ENCODE measurements around the gene ARPC1A.
"Not testable (repeated sequence)": the region's sequence is repeated elsewhere in the genome, so short reads cannot be mapped to it uniquely, and the experiment has no call there.

Gene ARPC1A

DNA sequence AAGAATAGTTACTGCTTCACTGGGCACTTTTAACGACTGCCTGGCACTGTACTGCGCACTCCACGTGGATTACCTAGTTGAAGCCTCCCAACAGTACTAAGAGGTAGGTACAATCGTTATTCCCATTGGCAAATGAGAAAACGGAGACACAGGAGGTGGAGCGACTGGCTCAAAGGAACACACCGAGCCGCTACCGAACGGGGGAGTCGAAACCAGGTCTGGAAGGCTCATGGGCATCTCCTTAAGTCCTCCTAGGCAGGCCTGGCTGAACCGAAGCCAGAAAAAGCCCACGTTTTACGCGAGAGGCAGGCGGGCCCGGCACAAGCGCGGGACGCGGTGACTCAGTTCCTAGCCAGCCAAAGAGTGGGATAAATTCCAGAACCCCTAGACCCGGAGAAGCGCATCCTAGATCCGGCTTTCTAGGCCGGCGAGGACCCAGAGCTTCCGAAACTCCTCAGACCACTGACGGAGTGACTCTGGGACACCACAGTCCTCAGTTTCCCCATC is 82.2 kb downstream of the ARPC1A start:
- Histone ChIP-seq H3K9me3 (ENCODE audit: control insufficient read depth, low read length) (no peaks in the 10 kb centered on the region), H3K4me1 (ENCODE audit: control insufficient read depth, insufficient read depth, low read length, poor library complexity, severe bottlenecking) (peaks cover 25% of the 10 kb centered on the region), H3K36me3 (ENCODE audit: control insufficient read depth, insufficient read depth, low read length) (peaks cover 44% of the 10 kb centered on the region), H3K27ac (ENCODE audit: insufficient read depth, low read length, poor library complexity, severe bottlenecking) (peak overlapping the region; percentile 94), H3K27me3 (replicated peaks; ENCODE audit: control insufficient read depth, insufficient read depth, low read length, poor library complexity, severe bottlenecking) (no peaks in the 10 kb centered on the region), H3K4me3 (ENCODE audit: insufficient read depth, low read depth, low read length, poor library complexity, severe bottlenecking) (peak overlapping the region; percentile 83)
- peak; percentile 18 to 24 (median 24) for DNase-seq

DNA sequence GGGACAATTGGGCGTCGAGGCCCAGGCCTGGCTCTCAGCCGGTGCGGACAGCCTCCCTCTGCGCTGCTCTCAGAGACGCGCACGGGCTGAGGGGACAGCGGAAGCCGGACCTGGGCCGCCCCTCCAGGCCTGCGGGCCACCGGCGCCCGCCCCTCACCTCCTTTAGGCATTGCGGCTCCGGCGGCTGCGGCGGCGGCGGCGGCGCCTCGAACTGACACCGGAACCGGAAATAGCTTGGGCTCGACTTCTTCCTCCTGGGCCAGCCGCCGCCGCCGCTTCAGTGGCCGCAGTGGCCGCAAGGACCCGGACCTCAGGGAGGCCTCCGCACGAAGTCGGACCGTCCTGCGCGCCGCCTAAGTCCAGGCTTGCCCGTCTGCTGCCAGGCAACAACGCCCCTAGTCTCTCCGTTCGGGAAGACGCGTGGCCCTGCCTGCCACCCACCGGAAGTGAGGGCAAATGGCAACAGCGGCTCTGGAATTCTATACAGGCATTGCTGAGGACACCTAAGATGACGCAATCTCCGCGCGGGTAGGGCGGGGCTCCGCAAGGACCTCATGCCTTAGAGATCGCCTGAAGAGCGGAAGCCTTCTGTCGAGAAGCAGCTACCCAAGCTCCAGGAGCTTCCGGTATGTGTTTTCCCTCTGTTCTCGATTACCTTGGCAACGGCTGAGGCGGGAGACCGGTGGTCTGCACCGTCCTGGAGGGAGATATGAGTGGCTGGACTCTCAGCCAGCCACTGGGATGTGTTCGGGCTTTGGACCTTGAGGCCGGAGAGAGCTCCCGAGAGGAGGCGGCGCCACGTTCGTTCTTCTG is 82.9 kb downstream of the ARPC1A start, which contains the start of the genes BUD31 and PDAP1:
Gene BUD31 (plus strand): TSS at position 591 of the 813 bp plus-strand sequence. CDS start 2,124 bp downstream, outside the sequence.
Gene PDAP1 (minus strand): TSS at position 219 of the 813 bp plus-strand sequence. CDS start 49 bp downstream, at position 170.
- H3K36me3 ChIP-seq (ENCODE audit: control insufficient read depth, insufficient read depth, low read length), result peaks cover 44% of the 10 kb centered on the region
- H3K9me3 ChIP-seq (ENCODE audit: control insufficient read depth, low read length), result no peaks in the 10 kb centered on the region
- peaks cover 25% of the 10 kb centered on the region for H3K4me1 ChIP-seq (ENCODE audit: control insufficient read depth, insufficient read depth, low read length, poor library complexity, severe bottlenecking)
- peak within 1 kb of the TSS; percentile 94 for H3K27ac ChIP-seq (ENCODE audit: insufficient read depth, low read length, poor library complexity, severe bottlenecking)
- DNase-seq, result peak; percentile 92 to 94 (median 92)
- H3K4me3 ChIP-seq (ENCODE audit: insufficient read depth, low read depth, low read length, poor library complexity, severe bottlenecking), result peak within 1 kb of the TSS; percentile 83
- H3K27me3 ChIP-seq (replicated peaks; ENCODE audit: control insufficient read depth, insufficient read depth, low read length, poor library complexity, severe bottlenecking), result no peaks in the 10 kb centered on the region

DNA sequence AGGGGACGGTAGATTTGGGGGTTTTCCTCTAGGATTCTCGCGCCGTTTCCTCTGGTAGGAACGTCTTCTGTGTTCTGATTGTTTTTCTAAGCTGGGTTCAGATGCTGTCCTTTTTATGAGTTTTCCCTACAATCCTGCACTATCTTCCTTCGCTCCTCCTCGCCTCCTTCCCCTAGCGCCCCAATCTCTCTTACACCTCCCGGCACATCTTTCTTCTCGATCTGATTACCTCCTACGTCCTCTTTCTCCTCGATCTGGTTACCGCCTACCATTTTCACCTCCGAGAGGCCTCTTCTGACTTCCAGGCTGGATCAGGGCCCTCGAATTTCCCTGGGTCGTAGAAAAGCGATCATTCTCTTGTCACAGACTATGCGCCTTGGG is 83.5 kb downstream of the ARPC1A start:
- peak overlapping the region; percentile 94 for H3K27ac ChIP-seq (ENCODE audit: insufficient read depth, low read length, poor library complexity, severe bottlenecking)
- no peaks in the 10 kb centered on the region for H3K27me3 ChIP-seq (replicated peaks; ENCODE audit: control insufficient read depth, insufficient read depth, low read length, poor library complexity, severe bottlenecking)
- H3K36me3 ChIP-seq (ENCODE audit: control insufficient read depth, insufficient read depth, low read length), result peaks cover 42% of the 10 kb centered on the region
- H3K4me3 ChIP-seq (ENCODE audit: insufficient read depth, low read depth, low read length, poor library complexity, severe bottlenecking), result peak overlapping the region; percentile 83
- peaks cover 25% of the 10 kb centered on the region for H3K4me1 ChIP-seq (ENCODE audit: control insufficient read depth, insufficient read depth, low read length, poor library complexity, severe bottlenecking)
- DNase-seq, result no peak
- no peaks in the 10 kb centered on the region for H3K9me3 ChIP-seq (ENCODE audit: control insufficient read depth, low read length)

DNA sequence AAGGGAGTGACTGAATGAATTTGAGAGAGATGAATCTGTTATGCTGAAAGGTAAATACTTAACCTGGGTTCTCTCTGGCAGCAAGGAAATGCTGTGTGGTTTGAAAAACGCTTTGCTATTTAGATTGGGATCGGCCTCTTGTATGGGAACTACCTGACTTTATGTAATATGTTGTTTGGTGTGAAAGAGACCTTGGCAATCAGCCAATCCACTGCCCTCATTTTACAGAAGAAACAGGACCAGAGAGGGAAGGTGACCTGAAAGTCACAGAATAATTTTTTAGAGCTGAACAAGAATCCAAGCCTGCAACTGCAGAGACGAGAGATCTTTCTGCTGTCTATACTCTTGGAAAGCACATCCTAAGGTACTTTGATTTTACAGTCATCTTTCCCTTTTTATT is 84.1 kb downstream of the ARPC1A start:
- Histone ChIP-seq H3K36me3 (ENCODE audit: control insufficient read depth, insufficient read depth, low read length) (peaks cover 42% of the 10 kb centered on the region), H3K9me3 (ENCODE audit: control insufficient read depth, low read length) (no peaks in the 10 kb centered on the region), H3K27ac (ENCODE audit: insufficient read depth, low read length, poor library complexity, severe bottlenecking) (peak overlapping the region; percentile 94), H3K4me3 (ENCODE audit: insufficient read depth, low read depth, low read length, poor library complexity, severe bottlenecking) (peak overlapping the region; percentile 83), H3K4me1 (ENCODE audit: control insufficient read depth, insufficient read depth, low read length, poor library complexity, severe bottlenecking) (peaks cover 25% of the 10 kb centered on the region), H3K27me3 (replicated peaks; ENCODE audit: control insufficient read depth, insufficient read depth, low read length, poor library complexity, severe bottlenecking) (no peaks in the 10 kb centered on the region)
- no peak for DNase-seq

DNA sequence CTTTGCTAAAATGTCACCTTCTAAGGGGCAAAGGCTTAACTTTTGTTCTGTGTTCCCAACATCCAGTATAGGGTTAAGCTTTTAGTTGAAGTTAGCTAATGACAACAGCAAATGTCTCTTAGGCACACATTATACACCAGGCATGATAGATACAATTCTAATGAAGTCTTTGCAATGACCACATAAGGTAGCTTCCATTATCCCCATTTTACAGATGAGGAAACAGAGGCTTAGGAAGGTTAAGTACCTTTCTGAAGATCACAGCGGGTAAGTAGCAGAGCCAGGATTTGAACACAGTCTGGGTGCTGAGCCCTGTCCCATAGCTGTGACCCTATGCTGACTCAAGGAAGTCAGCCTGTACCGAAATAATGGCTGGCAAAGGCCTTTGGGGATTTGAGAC is 84.9 kb downstream of the ARPC1A start:
- Histone ChIP-seq H3K27ac (ENCODE audit: insufficient read depth, low read length, poor library complexity, severe bottlenecking) (no peak overlapping the region), H3K4me3 (ENCODE audit: insufficient read depth, low read depth, low read length, poor library complexity, severe bottlenecking) (no peak overlapping the region), H3K36me3 (ENCODE audit: control insufficient read depth, insufficient read depth, low read length) (peaks cover 43% of the 10 kb centered on the region), H3K27me3 (replicated peaks; ENCODE audit: control insufficient read depth, insufficient read depth, low read length, poor library complexity, severe bottlenecking) (no peaks in the 10 kb centered on the region), H3K4me1 (ENCODE audit: control insufficient read depth, insufficient read depth, low read length, poor library complexity, severe bottlenecking) (peaks cover 25% of the 10 kb centered on the region), H3K9me3 (ENCODE audit: control insufficient read depth, low read length) (no peaks in the 10 kb centered on the region)
- DNase-seq, result no peak

DNA sequence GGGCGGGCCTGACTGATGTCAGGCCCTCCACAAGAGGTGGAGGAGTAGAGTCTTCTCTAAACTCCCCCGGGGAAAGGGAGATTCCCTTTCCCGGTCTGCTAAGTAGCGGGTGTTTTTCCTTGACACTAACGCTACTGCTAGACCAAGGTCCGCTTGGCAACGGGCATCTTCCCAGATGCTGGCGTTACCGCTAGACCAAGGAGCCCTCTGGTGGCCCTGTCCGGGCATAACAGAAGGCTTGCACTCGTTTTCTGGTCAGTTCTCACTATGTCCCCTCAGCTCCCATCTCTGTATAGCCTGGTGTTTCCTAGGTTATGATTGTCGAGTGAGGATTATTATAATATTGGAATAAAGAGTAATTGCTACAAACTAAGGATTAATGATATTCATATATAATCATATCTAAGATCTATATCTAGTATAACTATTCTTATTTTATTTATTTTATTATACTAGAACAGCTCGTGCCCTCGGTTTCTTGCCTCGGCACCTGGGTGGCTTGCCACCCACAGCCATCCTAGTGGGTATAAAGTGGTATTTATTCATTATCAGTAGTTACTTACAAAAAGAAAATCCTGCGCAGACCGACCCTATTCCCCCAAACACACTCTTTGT is 89.9 kb downstream of the ARPC1A start:
- H3K4me1 ChIP-seq (ENCODE audit: control insufficient read depth, insufficient read depth, low read length, poor library complexity, severe bottlenecking); H3K4me3 ChIP-seq (ENCODE audit: insufficient read depth, low read depth, low read length, poor library complexity, severe bottlenecking); H3K9me3 ChIP-seq (ENCODE audit: control insufficient read depth, low read length); H3K27ac ChIP-seq (ENCODE audit: insufficient read depth, low read length, poor library complexity, severe bottlenecking); H3K27me3 ChIP-seq (replicated peaks; ENCODE audit: control insufficient read depth, insufficient read depth, low read length, poor library complexity, severe bottlenecking); DNase-seq: not testable (repeated sequence)
- H3K36me3 ChIP-seq (ENCODE audit: control insufficient read depth, insufficient read depth, low read length), result peaks cover 80% of the 10 kb centered on the region
